ENCODE data around the gene SPTBN4.
A peak's percentile ranks its signal among the peaks of the same experiment; 100 is the strongest.

SPTBN4 gene
- 0.19 to 1.4 (median 0.52) reads per million in 3 donors for total RNA-seq

GRCh38 chr19:40466985-40467734 lies at the start of gene SPTBN4:
TSS of gene SPTBN4 (plus strand) at chr19:40467001. CDS start at chr19:40472622, 5,621 bp downstream.
- DNase-seq = no peak
- H3K27me3 ChIP-seq (replicated peaks; ENCODE audit: control insufficient read depth, insufficient read depth, low read length, poor library complexity, severe bottlenecking) = no peaks in the 10 kb centered on the region
- H3K4me1 ChIP-seq (ENCODE audit: control insufficient read depth, insufficient read depth, low read length, poor library complexity, severe bottlenecking) = peaks cover 26% of the 10 kb centered on the region
- peak within 1 kb of the TSS; percentile 36 for H3K27ac ChIP-seq (ENCODE audit: insufficient read depth, low read length, poor library complexity, severe bottlenecking)
- peak within 1 kb of the TSS; percentile 59 for H3K4me3 ChIP-seq (ENCODE audit: insufficient read depth, low read depth, low read length, poor library complexity, severe bottlenecking)
- H3K36me3 ChIP-seq (ENCODE audit: control insufficient read depth, insufficient read depth, low read length) = no peaks in the 10 kb centered on the region
- no peaks in the 10 kb centered on the region for H3K9me3 ChIP-seq (ENCODE audit: control insufficient read depth, low read length)

GRCh38 chr19:40417643-40417981 lies 49.2 kb upstream of the SPTBN4 start:
- H3K27ac ChIP-seq (ENCODE audit: insufficient read depth, low read length, poor library complexity, severe bottlenecking) = no peak overlapping the region
- H3K36me3 ChIP-seq (ENCODE audit: control insufficient read depth, insufficient read depth, low read length) = peaks cover under 1% of the 10 kb centered on the region
- H3K9me3 ChIP-seq (ENCODE audit: control insufficient read depth, low read length) = no peaks in the 10 kb centered on the region
- peaks cover 8% of the 10 kb centered on the region for H3K4me1 ChIP-seq (ENCODE audit: control insufficient read depth, insufficient read depth, low read length, poor library complexity, severe bottlenecking)
- DNase-seq = no peak
- H3K4me3 ChIP-seq (ENCODE audit: insufficient read depth, low read depth, low read length, poor library complexity, severe bottlenecking) = no peak overlapping the region
- no peaks in the 10 kb centered on the region for H3K27me3 ChIP-seq (replicated peaks; ENCODE audit: control insufficient read depth, insufficient read depth, low read length, poor library complexity, severe bottlenecking)

- no peak for DNase-seq
- Histone ChIP-seq H3K27ac (ENCODE audit: insufficient read depth, low read length, poor library complexity, severe bottlenecking) (no peak overlapping the region), H3K4me3 (ENCODE audit: insufficient read depth, low read depth, low read length, poor library complexity, severe bottlenecking) (no peak overlapping the region), H3K9me3 (ENCODE audit: control insufficient read depth, low read length) (no peaks in the 10 kb centered on the region), H3K27me3 (replicated peaks; ENCODE audit: control insufficient read depth, insufficient read depth, low read length, poor library complexity, severe bottlenecking) (no peaks in the 10 kb centered on the region), H3K4me1 (ENCODE audit: control insufficient read depth, insufficient read depth, low read length, poor library complexity, severe bottlenecking) (peaks cover 8% of the 10 kb centered on the region), H3K36me3 (ENCODE audit: control insufficient read depth, insufficient read depth, low read length) (peaks cover 5% of the 10 kb centered on the region)
Observed at GRCh38 chr19:40418040-40418439, 48.8 kb upstream of the SPTBN4 start.

- peaks cover 10% of the 10 kb centered on the region for H3K4me1 ChIP-seq (ENCODE audit: control insufficient read depth, insufficient read depth, low read length, poor library complexity, severe bottlenecking)
- H3K27me3 ChIP-seq (replicated peaks; ENCODE audit: control insufficient read depth, insufficient read depth, low read length, poor library complexity, severe bottlenecking) = no peaks in the 10 kb centered on the region
- H3K4me3 ChIP-seq (ENCODE audit: insufficient read depth, low read depth, low read length, poor library complexity, severe bottlenecking) = no peak overlapping the region
- H3K9me3 ChIP-seq (ENCODE audit: control insufficient read depth, low read length) = no peaks in the 10 kb centered on the region
- no peak overlapping the region for H3K27ac ChIP-seq (ENCODE audit: insufficient read depth, low read length, poor library complexity, severe bottlenecking)
- no peak for DNase-seq
- H3K36me3 ChIP-seq (ENCODE audit: control insufficient read depth, insufficient read depth, low read length) = peaks cover 5% of the 10 kb centered on the region
Observed at GRCh38 chr19:40419066-40419612, 47.7 kb upstream of the SPTBN4 start.

- Histone ChIP-seq H3K27ac (ENCODE audit: insufficient read depth, low read length, poor library complexity, severe bottlenecking) (no peak overlapping the region), H3K36me3 (ENCODE audit: control insufficient read depth, insufficient read depth, low read length) (peaks cover 5% of the 10 kb centered on the region), H3K9me3 (ENCODE audit: control insufficient read depth, low read length) (no peaks in the 10 kb centered on the region), H3K4me1 (ENCODE audit: control insufficient read depth, insufficient read depth, low read length, poor library complexity, severe bottlenecking) (peaks cover 17% of the 10 kb centered on the region), H3K4me3 (ENCODE audit: insufficient read depth, low read depth, low read length, poor library complexity, severe bottlenecking) (no peak overlapping the region), H3K27me3 (replicated peaks; ENCODE audit: control insufficient read depth, insufficient read depth, low read length, poor library complexity, severe bottlenecking) (no peaks in the 10 kb centered on the region)
- DNase-seq = no peak
Observed at GRCh38 chr19:40419780-40420179, 47.0 kb upstream of the SPTBN4 start.

GRCh38 chr19:40420451-40420765 lies 46.4 kb upstream of the SPTBN4 start:
- H3K4me3 ChIP-seq (ENCODE audit: insufficient read depth, low read depth, low read length, poor library complexity, severe bottlenecking) = peak overlapping the region; percentile 91

GRCh38 chr19:40420766-40421765 lies 45.7 kb upstream of the SPTBN4 start:
- Histone ChIP-seq H3K27me3 (replicated peaks; ENCODE audit: control insufficient read depth, insufficient read depth, low read length, poor library complexity, severe bottlenecking) (no peaks in the 10 kb centered on the region), H3K36me3 (ENCODE audit: control insufficient read depth, insufficient read depth, low read length) (peaks cover 5% of the 10 kb centered on the region), H3K4me3 (ENCODE audit: insufficient read depth, low read depth, low read length, poor library complexity, severe bottlenecking) (peak overlapping the region; percentile 91), H3K9me3 (ENCODE audit: control insufficient read depth, low read length) (no peaks in the 10 kb centered on the region), H3K27ac (ENCODE audit: insufficient read depth, low read length, poor library complexity, severe bottlenecking) (peak overlapping the region; percentile 74), H3K4me1 (ENCODE audit: control insufficient read depth, insufficient read depth, low read length, poor library complexity, severe bottlenecking) (peaks cover 18% of the 10 kb centered on the region)
- peak; percentile 43 to 65 (median 63) for DNase-seq

More at GRCh38 chr19:40420451-40420765, 46.4 kb upstream of the SPTBN4 start:
- Histone ChIP-seq H3K9me3 (ENCODE audit: control insufficient read depth, low read length) (no peaks in the 10 kb centered on the region), H3K36me3 (ENCODE audit: control insufficient read depth, insufficient read depth, low read length) (peaks cover 5% of the 10 kb centered on the region), H3K27me3 (replicated peaks; ENCODE audit: control insufficient read depth, insufficient read depth, low read length, poor library complexity, severe bottlenecking) (no peaks in the 10 kb centered on the region), H3K4me1 (ENCODE audit: control insufficient read depth, insufficient read depth, low read length, poor library complexity, severe bottlenecking) (peaks cover 18% of the 10 kb centered on the region), H3K27ac (ENCODE audit: insufficient read depth, low read length, poor library complexity, severe bottlenecking) (peak overlapping the region; percentile 74)
- DNase-seq = no peak

GRCh38 chr19:40421993-40422747 lies 44.6 kb upstream of the SPTBN4 start:
- no peak for DNase-seq

GRCh38 chr19:40422748-40423566 lies 43.8 kb upstream of the SPTBN4 start:
- no peaks in the 10 kb centered on the region for H3K9me3 ChIP-seq (ENCODE audit: control insufficient read depth, low read length)

More at GRCh38 chr19:40421993-40422747, 44.6 kb upstream of the SPTBN4 start:
- H3K4me3 ChIP-seq (ENCODE audit: insufficient read depth, low read depth, low read length, poor library complexity, severe bottlenecking) = peak overlapping the region; percentile 91
- peaks cover 5% of the 10 kb centered on the region for H3K36me3 ChIP-seq (ENCODE audit: control insufficient read depth, insufficient read depth, low read length)
- H3K27me3 ChIP-seq (replicated peaks; ENCODE audit: control insufficient read depth, insufficient read depth, low read length, poor library complexity, severe bottlenecking) = no peaks in the 10 kb centered on the region
- H3K9me3 ChIP-seq (ENCODE audit: control insufficient read depth, low read length) = no peaks in the 10 kb centered on the region
- H3K4me1 ChIP-seq (ENCODE audit: control insufficient read depth, insufficient read depth, low read length, poor library complexity, severe bottlenecking) = peaks cover 19% of the 10 kb centered on the region
- H3K27ac ChIP-seq (ENCODE audit: insufficient read depth, low read length, poor library complexity, severe bottlenecking) = peak overlapping the region; percentile 74

More at GRCh38 chr19:40422748-40423566, 43.8 kb upstream of the SPTBN4 start:
- no peak for DNase-seq
- no peaks in the 10 kb centered on the region for H3K27me3 ChIP-seq (replicated peaks; ENCODE audit: control insufficient read depth, insufficient read depth, low read length, poor library complexity, severe bottlenecking)
- peaks cover 17% of the 10 kb centered on the region for H3K4me1 ChIP-seq (ENCODE audit: control insufficient read depth, insufficient read depth, low read length, poor library complexity, severe bottlenecking)
- H3K27ac ChIP-seq (ENCODE audit: insufficient read depth, low read length, poor library complexity, severe bottlenecking) = peak overlapping the region; percentile 35
- H3K4me3 ChIP-seq (ENCODE audit: insufficient read depth, low read depth, low read length, poor library complexity, severe bottlenecking) = no peak overlapping the region
- H3K36me3 ChIP-seq (ENCODE audit: control insufficient read depth, insufficient read depth, low read length) = peaks cover 5% of the 10 kb centered on the region

Data from effector memory CD4-positive, alpha-beta T cell (primary cell).